IMR-90 (cell line): ENCODE results near the gene ZMYND11. TPM values are rescaled to one million over a fixed set of nuclear protein-coding genes. Genes with fewer than 3 reads are reported as not detected.

Experiments
- ATAC-seq: fragments of 200-7000 bp; cut with Tn5 transposase; 2 replicates; pipeline ENCODE4 v1.9.1; 2020; ENCODE audit warnings: low read depth, mild to moderate bottlenecking, moderate library complexity
- BruUV-seq: library from RNA; stranded (reverse); fragments of 400-500 nt; replicated peaks from 2 replicates; lab custom pipeline; 2021; lab: Mats Ljungman, UMichigan
- CTCF ChIA-PET: fragments of 300-600 bp; formaldehyde crosslinking; extraction: SDS; loops from one replicate; lab custom pipeline; 2021; ENCODE audit warnings: antibody characterized with exemption; lab: Yijun Ruan, JAX
- POLR2A ChIA-PET: fragments of 300-600 bp; sonication (Branson Sonifier 250); formaldehyde crosslinking; loops from one replicate; lab custom pipeline; 2022; ENCODE audit warnings: antibody characterized with exemption; ENCODE audit not compliant: unreplicated experiment; lab: Charles Lee
- DNase-seq: peaks from one replicate; pipeline ENCODE4 v3.0.0; 2013
- H2AFZ ChIP-seq: replicated peaks from 2 replicates; pipeline ENCODE3; 2013; ENCODE audit warnings: low read length, mild to moderate bottlenecking; ENCODE audit not compliant: poor library complexity
- H2AK5ac ChIP-seq: 2 replicates; pipeline ENCODE4 v1.6.1; 2013; ENCODE audit warnings: low read depth, low read length, inconsistent platforms
- H2AK9ac ChIP-seq: replicated peaks from 2 replicates; pipeline ENCODE3; 2013; ENCODE audit warnings: mild to moderate bottlenecking, low read depth, low read length, moderate library complexity; ENCODE audit not compliant: poor library complexity
- H2BK120ac ChIP-seq: 2 replicates; pipeline ENCODE4 v1.6.1; 2013; ENCODE audit warnings: low read depth, low read length, inconsistent platforms
- H2BK15ac ChIP-seq: 3 replicates; pipeline ENCODE4 v1.6.1; 2013; ENCODE audit warnings: low read depth, low read length, inconsistent platforms
- H2BK20ac ChIP-seq: 2 replicates; pipeline ENCODE4 v1.6.1; 2013; ENCODE audit warnings: low read depth, mild to moderate bottlenecking, inconsistent platforms, low read length, moderate library complexity
- H2BK5ac ChIP-seq: 2 replicates; pipeline ENCODE4 v1.6.1; 2013; ENCODE audit warnings: mild to moderate bottlenecking, low read depth, low read length, inconsistent platforms; ENCODE audit not compliant: poor library complexity, severe bottlenecking
- H3K14ac ChIP-seq: replicated peaks from 2 replicates; pipeline ENCODE4 v1.6.1; 2013; ENCODE audit warnings: low read depth, low read length, inconsistent platforms
- H3K18ac ChIP-seq: 2 replicates; pipeline ENCODE4 v1.6.1; 2013; ENCODE audit warnings: low read depth, low read length, control low read depth
- H3K23ac ChIP-seq: 2 replicates; pipeline ENCODE4 v1.6.1; 2013; ENCODE audit warnings: low read depth, low read length, inconsistent platforms
- H3K27ac ChIP-seq: 2 replicates; pipeline ENCODE4 v1.5.1; 2013; ENCODE audit warnings: mild to moderate bottlenecking, control low read depth, low read length; ENCODE audit not compliant: insufficient read depth
- H3K27me3 ChIP-seq: 2 replicates; pipeline ENCODE4 v1.6.1; 2013; ENCODE audit warnings: low read length; ENCODE audit not compliant: control insufficient read depth, insufficient read depth
- H3K36me3 ChIP-seq: 2 replicates; pipeline ENCODE4 v1.6.1; 2013; ENCODE audit warnings: low read length, mixed read lengths; ENCODE audit not compliant: control insufficient read depth, insufficient read depth
- H3K4ac ChIP-seq: 2 replicates; pipeline ENCODE4 v1.6.1; 2013; ENCODE audit warnings: low read depth, low read length, inconsistent platforms
- H3K4me1 ChIP-seq: 2 replicates; pipeline ENCODE4 v1.6.1; 2013; ENCODE audit warnings: low read length, mixed read lengths; ENCODE audit not compliant: control insufficient read depth, insufficient read depth
- H3K4me2 ChIP-seq: 2 replicates; pipeline ENCODE4 v1.6.1; 2013; ENCODE audit warnings: low read depth, mild to moderate bottlenecking, control low read depth, low read length, moderate library complexity
- H3K4me3 ChIP-seq: 2 replicates; pipeline ENCODE4 v1.5.1; 2013; ENCODE audit warnings: low read depth, mild to moderate bottlenecking, control low read depth, low read length, moderate library complexity; ENCODE audit not compliant: insufficient read depth
- H3K56ac ChIP-seq: 2 replicates; pipeline ENCODE4 v1.6.1; 2013; ENCODE audit warnings: low read length, inconsistent platforms; ENCODE audit not compliant: insufficient read depth; ENCODE audit errors: extremely low read depth
- H3K79me1 ChIP-seq, 2 experiments: 2 replicates each; pipeline ENCODE4 v1.6.1; 2013; ENCODE audit warnings: low read length in 2 of 2, inconsistent platforms in 1 of 2, low read depth in 1 of 2
- H3K9ac ChIP-seq: 2 replicates; pipeline ENCODE4 v1.6.1; 2013; ENCODE audit warnings: low read depth, low read length, control low read depth
- H3K9me1 ChIP-seq: 2 replicates; pipeline ENCODE4 v1.6.1; 2013; ENCODE audit warnings: low read length, inconsistent platforms; ENCODE audit not compliant: insufficient read depth
- H3K9me3 ChIP-seq: 2 replicates; pipeline ENCODE4 v1.6.1; 2013; ENCODE audit warnings: low read length; ENCODE audit not compliant: control insufficient read depth, insufficient read depth
- H4K20me1 ChIP-seq: 2 replicates; pipeline ENCODE4 v1.6.1; 2013; ENCODE audit warnings: low read length, inconsistent platforms; ENCODE audit not compliant: insufficient read depth
- H4K5ac ChIP-seq: 2 replicates; pipeline ENCODE4 v1.6.1; 2013; ENCODE audit warnings: mild to moderate bottlenecking, low read depth, low read length, control low read depth
- H4K8ac ChIP-seq, 2 experiments: 2 replicates each; pipeline ENCODE4 v1.6.1; 2013; ENCODE audit warnings: low read depth in 2 of 2, low read length in 2 of 2, control low read depth in 1 of 2, inconsistent platforms in 1 of 2
- H4K91ac ChIP-seq: 2 replicates; pipeline ENCODE4 v1.6.1; 2013; ENCODE audit warnings: low read depth, low read length, inconsistent platforms; ENCODE audit not compliant: insufficient read depth
- BHLHE40 ChIP-seq: fragments of 150-350 bp; IDR thresholded peaks from 2 replicates; pipeline ENCODE4 v1.6.1; 2016; ENCODE audit warnings: mild to moderate bottlenecking, low read depth, low read length
- MAFK ChIP-seq: IDR thresholded peaks from 2 replicates; pipeline ENCODE4 v1.6.1; 2012; ENCODE audit warnings: low read depth, low read length, improper control_type of control experiment
- WGBS, 2 experiments: methylation state at CpG; one replicate each; pipeline versions ENCODE4 v1.1.5 to v1.1.7; 2013; ENCODE audit warnings: missing lambda C conversion rate in 2 of 2; ENCODE audit not compliant: insufficient read length in 1 of 2; ENCODE audit errors: extremely low coverage in 2 of 2; 5-methylcytosine and 5-hydroxymethylcytosine counted together
- dilution Hi-C: fragments of 300-500 bp; cut with HindIII; formaldehyde crosslinking; loops from one replicate; pipeline ENCODE4 v1.14.3; 2018; ENCODE audit warnings: low sequenced_read_pairs; ENCODE audit not compliant: unreplicated experiment
- in situ Hi-C: fragments of 300-500 bp; cut with MboI; formaldehyde crosslinking; loops from 3 replicates; pipeline ENCODE4 v1.14.3; 2019; ENCODE audit warnings: low sequenced_read_pairs, inconsistent platforms, mixed read lengths
- intact Hi-C: fragments of 100-400 bp; cut with micrococcal nuclease; formaldehyde crosslinking; loops from 2 replicates; pipeline ENCODE4 v1.10.0; 2022
- polyA plus RNA-seq, 3 experiments: library from polyadenylated mRNA; depleted of rRNA; stranded (reverse); fragments of >200 nt; gene quantifications; 2 replicates each; pipeline ENCODE4 v1.2.3, GENCODE V29; 2012; ENCODE audit warnings: low replicate concordance in 1 of 3
- total RNA-seq: library from RNA; depleted of rRNA; stranded (reverse); fragments of >200 nt; gene quantifications from 2 replicates; pipeline ENCODE4 v1.2.3, GENCODE V29; 2012

ZMYND11 gene
- total and polyA plus RNA-seq, 2 of the 4 experiments (the other 2 are of a cell fraction): 39.5 to 72.2 TPM

- in situ Hi-C loops (no loop called here), intact Hi-C loops (no loop called here), dilution Hi-C loops (no loop called here)
- no TSS peak for BruUV-seq
- Histone ChIP-seq H3K27ac (no peak overlapping the region), H3K14ac (no peak overlapping the region), H2AK5ac (no peak overlapping the region), H3K56ac (no peak overlapping the region), H3K9ac (no peak overlapping the region), H2BK20ac (no peak overlapping the region), H3K4me2 (no peak overlapping the region), H3K4me1 (peaks cover 5% of the 10 kb centered on the region), H2BK120ac (no peak overlapping the region), H3K27me3 (no peaks in the 10 kb centered on the region), H3K4ac (no peak overlapping the region), H4K5ac (no peak overlapping the region), H3K23ac (no peak overlapping the region), H4K91ac (no peak overlapping the region), H3K79me1 (peaks cover 7 to 16% of the 10 kb centered on the region in 2 experiments; a peak in 3 of 4 replicates), H3K9me1 (no peaks in the 10 kb centered on the region), H2AFZ (no peak overlapping the region), H4K20me1 (no peaks in the 10 kb centered on the region), H3K9me3 (no peaks in the 10 kb centered on the region), H3K36me3 (no peaks in the 10 kb centered on the region), H2AK9ac (no peak overlapping the region), H2BK5ac (no peak overlapping the region), H3K18ac (no peak overlapping the region), H2BK15ac (no peak overlapping the region), H4K8ac (no peak overlapping the region), H3K4me3 (no peak overlapping the region)
- WGBS, 2 experiments: no CpG with 5 or more reads among the region's 9 CpGs
- ChIA-PET CTCF (interaction anchor here (0.6 to 1.0 kb wide), 3 partner anchors 24 to 82 kb away, joined by 3 read pairs; no protein-coding TSS in a partner anchor), POLR2A (no interaction called here)
- ATAC-seq: no peak
- TF ChIP-seq BHLHE40 (no peak), MAFK (0 out of 2 replicates have a peak, but pooled peaks have one; percentile 19)
- DNase-seq: no peak
These were observed 7.4 kb upstream of the ZMYND11 start for GRCh38 chr10:127612-128432.
